Measurements from ENCODE around the gene ZBTB18. TPM values are rescaled to one million over a fixed set of nuclear protein-coding genes. Genes with fewer than 3 reads are reported as not detected.

The ZBTB18 gene
- total RNA-seq, 2 experiments from 2014 or later: 18.4 to 19.6 TPM

GRCh38 chr1:244100704-244101453, 49.8 kb downstream of the ZBTB18 start:
- Mint-ChIP-seq H3K4me3 (no peak overlapping the region), H3K4me1 (peaks cover 7% of the 10 kb centered on the region), H3K9me3 (no peaks in the 10 kb centered on the region), H3K27ac (no peak overlapping the region), H3K27me3 (peaks cover 15% of the 10 kb centered on the region), H3K36me3 (ENCODE audit: low read depth) (no peaks in the 10 kb centered on the region)
- ChIA-PET CTCF (no interaction called here), POLR2A (no interaction called here)
- no peak for DNase-seq

GRCh38 chr1:244102046-244102445, 51.0 kb downstream of the ZBTB18 start:
- Mint-ChIP-seq H3K27ac (no peak overlapping the region), H3K27me3 (peaks cover 15% of the 10 kb centered on the region), H3K4me3 (no peak overlapping the region), H3K36me3 (ENCODE audit: low read depth) (no peaks in the 10 kb centered on the region), H3K4me1 (peaks cover 7% of the 10 kb centered on the region), H3K9me3 (no peaks in the 10 kb centered on the region)
- ChIA-PET POLR2A (no interaction called here), CTCF (interaction anchor here (0.6 to 0.7 kb wide), 3 partner anchors 36 to 197 kb away, joined by 3 read pairs; no protein-coding TSS in a partner anchor)
- DNase-seq: no peak

- no peaks in the 10 kb centered on the region for H3K9me3 Mint-ChIP-seq
- POLR2A ChIA-PET: no interaction called here
- no peaks in the 10 kb centered on the region for H3K36me3 Mint-ChIP-seq (ENCODE audit: low read depth)
- peaks cover 14% of the 10 kb centered on the region for H3K27me3 Mint-ChIP-seq
- no peak overlapping the region for H3K27ac Mint-ChIP-seq
- peaks cover 7% of the 10 kb centered on the region for H3K4me1 Mint-ChIP-seq
- CTCF ChIA-PET: interaction anchor here (0.6 to 0.7 kb wide), 3 partner anchors 37 to 196 kb away, joined by 3 read pairs; no protein-coding TSS in a partner anchor
- no peak overlapping the region for H3K4me3 Mint-ChIP-seq
- no peak for DNase-seq
These were observed 51.4 kb downstream of the ZBTB18 start for GRCh38 chr1:244102468-244102867.

DNA sequence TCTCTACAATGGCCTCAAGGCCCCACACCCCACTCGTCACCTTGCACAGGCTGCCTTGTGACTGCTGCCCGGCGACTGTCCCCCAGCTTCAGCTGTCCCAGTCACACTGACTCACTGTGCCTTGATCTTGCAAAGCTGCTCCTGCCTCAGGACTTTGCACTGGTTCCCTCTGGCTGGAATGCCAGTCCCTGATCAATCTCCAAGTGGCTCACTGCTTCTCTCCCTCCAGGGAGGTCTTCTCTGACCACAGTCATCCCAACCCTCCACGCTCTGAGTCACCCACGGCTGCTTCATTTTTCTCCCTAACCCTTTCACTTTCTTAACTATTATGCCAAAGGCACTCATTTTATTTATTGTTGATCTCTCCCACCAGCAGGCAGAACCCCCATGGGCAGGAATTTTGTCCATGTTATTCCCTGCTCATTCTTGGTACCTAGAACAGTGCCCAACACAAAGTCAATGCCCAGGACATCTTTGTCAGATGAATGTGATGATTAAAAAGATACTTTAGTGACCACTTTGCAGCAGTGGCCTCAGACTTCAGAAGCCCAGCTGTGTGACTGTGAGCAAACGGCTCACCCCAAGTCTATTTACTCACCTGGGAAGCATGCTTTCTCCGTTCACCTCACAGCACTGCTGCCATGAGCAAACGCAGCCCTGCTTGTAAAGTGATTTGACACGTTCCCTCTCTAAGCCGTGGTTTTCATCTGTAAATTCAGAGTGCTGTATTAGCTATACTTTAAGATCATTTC, 53.4 kb downstream of the ZBTB18 start:
- ChIA-PET POLR2A (no interaction called here), CTCF (no interaction called here)
- no peak for DNase-seq
- peaks cover 7% of the 10 kb centered on the region for H3K4me1 Mint-ChIP-seq
- H3K4me3 Mint-ChIP-seq: no peak overlapping the region
- peaks cover 8% of the 10 kb centered on the region for H3K27me3 Mint-ChIP-seq
- H3K27ac Mint-ChIP-seq: no peak overlapping the region
- no peaks in the 10 kb centered on the region for H3K36me3 Mint-ChIP-seq (ENCODE audit: low read depth)
- H3K9me3 Mint-ChIP-seq: no peaks in the 10 kb centered on the region

- ChIA-PET CTCF (no interaction called here), POLR2A (no interaction called here)
- Mint-ChIP-seq H3K4me3 (no peak overlapping the region), H3K27ac (no peak overlapping the region), H3K4me1 (no peaks in the 10 kb centered on the region), H3K27me3 (peaks cover 3% of the 10 kb centered on the region), H3K9me3 (no peaks in the 10 kb centered on the region), H3K36me3 (ENCODE audit: low read depth) (no peaks in the 10 kb centered on the region)
- no peak for DNase-seq
These were observed 55.1 kb downstream of the ZBTB18 start for GRCh38 chr1:244106176-244106575.

Other genes with a start within 250 kb of the ZBTB18 start
- 10 to 100 TPM; 28.3 to 31.5 TPM for gene AKT3, start 201.0 kb upstream of the ZBTB18 start, total RNA-seq